HEK293 (cell line): ENCODE results near the gene COL6A6.

ENCODE experiments used
- PRDM1 ChIP-seq: fragments of 450-650 bp; formaldehyde crosslinking; IDR thresholded peaks from 2 replicates; pipeline ENCODE4; 2016; ENCODE audit warnings: missing biosample characterization, missing genetic modification characterization
- SETDB1 ChIP-seq: IDR thresholded peaks from one replicate; pipeline ENCODE4 v1.6.1; 2017; ENCODE audit warnings: mild to moderate bottlenecking, low read length, moderate library complexity, mixed read lengths; ENCODE audit not compliant: insufficient read length
- ZBTB21 ChIP-seq: fragments of 450-650 bp; formaldehyde crosslinking; IDR thresholded peaks from 2 replicates; pipeline ENCODE4 v1.5.1; 2017; ENCODE audit warnings: missing biosample characterization, missing genetic modification characterization
- ZNF121 ChIP-seq: fragments of 450-650 bp; formaldehyde crosslinking; IDR thresholded peaks from 2 replicates; pipeline ENCODE4 v1.5.1; 2016; ENCODE audit warnings: missing biosample characterization, missing genetic modification characterization
- ZNF146 ChIP-seq: fragments of 450-650 bp; formaldehyde crosslinking; IDR thresholded peaks from 2 replicates; pipeline ENCODE4 v1.5.1; 2016; ENCODE audit warnings: missing biosample characterization, missing genetic modification characterization
- ZNF660 ChIP-seq: fragments of 450-650 bp; IDR thresholded peaks from 2 replicates; pipeline ENCODE4 v1.5.1; 2018; ENCODE audit warnings: missing biosample characterization, mild to moderate bottlenecking, missing genetic modification characterization
- TF ChIP-seq, protein P1 (sequence below): fragments of 450-650 bp; formaldehyde crosslinking; IDR thresholded peaks from 2 replicates; pipeline ENCODE4 v1.5.1; 2016; ENCODE audit warnings: missing biosample characterization, missing genetic modification characterization

DNA sequence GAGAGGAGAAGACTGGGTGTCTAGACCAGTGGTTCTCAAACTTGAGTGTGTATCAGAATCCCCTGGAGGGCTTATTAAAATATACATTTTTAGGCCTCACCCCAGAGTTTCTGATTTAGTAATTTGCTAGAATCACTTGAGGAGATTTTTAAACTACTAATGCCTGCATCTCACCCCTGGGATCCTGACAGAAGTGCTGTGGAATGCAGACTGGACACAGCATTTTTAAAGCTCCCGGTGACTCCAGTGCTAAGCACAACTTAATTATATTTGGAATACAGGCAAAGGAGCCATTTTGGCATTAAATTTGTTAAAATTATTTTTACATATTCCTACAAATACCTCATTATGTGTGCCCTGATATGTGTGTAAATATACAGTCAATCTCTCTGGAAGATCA is 26.7 kb upstream of the COL6A6 start:
- no peak for TF ChIP-seq ZNF660 (tag by site-specific recombination)
- TF ChIP-seq ZNF146 (tag by site-specific recombination): no peak
- no peak for TF ChIP-seq SETDB1
- TF ChIP-seq, protein P1, sequence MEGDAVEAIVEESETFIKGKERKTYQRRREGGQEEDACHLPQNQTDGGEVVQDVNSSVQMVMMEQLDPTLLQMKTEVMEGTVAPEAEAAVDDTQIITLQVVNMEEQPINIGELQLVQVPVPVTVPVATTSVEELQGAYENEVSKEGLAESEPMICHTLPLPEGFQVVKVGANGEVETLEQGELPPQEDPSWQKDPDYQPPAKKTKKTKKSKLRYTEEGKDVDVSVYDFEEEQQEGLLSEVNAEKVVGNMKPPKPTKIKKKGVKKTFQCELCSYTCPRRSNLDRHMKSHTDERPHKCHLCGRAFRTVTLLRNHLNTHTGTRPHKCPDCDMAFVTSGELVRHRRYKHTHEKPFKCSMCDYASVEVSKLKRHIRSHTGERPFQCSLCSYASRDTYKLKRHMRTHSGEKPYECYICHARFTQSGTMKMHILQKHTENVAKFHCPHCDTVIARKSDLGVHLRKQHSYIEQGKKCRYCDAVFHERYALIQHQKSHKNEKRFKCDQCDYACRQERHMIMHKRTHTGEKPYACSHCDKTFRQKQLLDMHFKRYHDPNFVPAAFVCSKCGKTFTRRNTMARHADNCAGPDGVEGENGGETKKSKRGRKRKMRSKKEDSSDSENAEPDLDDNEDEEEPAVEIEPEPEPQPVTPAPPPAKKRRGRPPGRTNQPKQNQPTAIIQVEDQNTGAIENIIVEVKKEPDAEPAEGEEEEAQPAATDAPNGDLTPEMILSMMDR (tag by site-specific recombination): no peak
- TF ChIP-seq PRDM1 (tag by site-specific recombination): no peak
- no peak for TF ChIP-seq ZNF121 (tag by site-specific recombination)
- no peak for TF ChIP-seq ZBTB21 (tag by site-specific recombination)
